Measurements from ENCODE around the gene CRYGN.

CRYGN gene

GRCh38 chr7:151429237-151429559 lies 10.7 kb downstream of the CRYGN start:
- DNase-seq (ENCODE audit: extremely low spot score, insufficient read length, low read depth) = no peak
- FAIRE-seq = no peak

GRCh38 chr7:151428378-151429236 lies 11.3 kb downstream of the CRYGN start:
- no peak for FAIRE-seq
- DNase-seq (ENCODE audit: extremely low spot score, insufficient read length, low read depth) = no peak

GRCh38 chr7:151427705-151428377 lies 12.1 kb downstream of the CRYGN start:
- FAIRE-seq = no peak
- DNase-seq (ENCODE audit: extremely low spot score, insufficient read length, low read depth) = no peak

GRCh38 chr7:151426904-151427704 lies 12.8 kb downstream of the CRYGN start:
- no peak for DNase-seq (ENCODE audit: extremely low spot score, insufficient read length, low read depth)
- no peak for FAIRE-seq

- no peak for DNase-seq (ENCODE audit: extremely low spot score, insufficient read length, low read depth)
- FAIRE-seq = no peak
These were observed 13.5 kb downstream of the CRYGN start for GRCh38 chr7:151426441-151426903.

GRCh38 chr7:151425670-151426440 lies 14.1 kb downstream of the CRYGN start:
- no peak for DNase-seq (ENCODE audit: extremely low spot score, insufficient read length, low read depth)
- no peak for FAIRE-seq

GRCh38 chr7:151424799-151425198 lies 15.1 kb downstream of the CRYGN start:
- DNase-seq (ENCODE audit: extremely low spot score, insufficient read length, low read depth) (no peak), FAIRE-seq (no peak)

- DNase-seq (ENCODE audit: extremely low spot score, insufficient read length, low read depth) = no peak
- no peak for FAIRE-seq
These were observed 16.0 kb downstream of the CRYGN start for GRCh38 chr7:151423936-151424335.

GRCh38 chr7:151423226-151423625 lies 16.7 kb downstream of the CRYGN start:
- FAIRE-seq = no peak
- DNase-seq (ENCODE audit: extremely low spot score, insufficient read length, low read depth) = no peak

GRCh38 chr7:151422212-151422611 lies 17.7 kb downstream of the CRYGN start:
- FAIRE-seq (no peak), DNase-seq (ENCODE audit: extremely low spot score, insufficient read length, low read depth) (no peak)

GRCh38 chr7:151420144-151420543 lies 19.8 kb downstream of the CRYGN start:
- FAIRE-seq = no peak
- DNase-seq (ENCODE audit: extremely low spot score, insufficient read length, low read depth) = no peak

GRCh38 chr7:151416941-151417315 lies 23.0 kb downstream of the CRYGN start:
- DNase-seq (ENCODE audit: extremely low spot score, insufficient read length, low read depth) = no peak
- no peak for FAIRE-seq

- DNase-seq (ENCODE audit: extremely low spot score, insufficient read length, low read depth) (no peak), FAIRE-seq (no peak)
These were observed 23.6 kb downstream of the CRYGN start for GRCh38 chr7:151416112-151416940.

GRCh38 chr7:151415375-151416105 lies 24.4 kb downstream of the CRYGN start:
- DNase-seq (ENCODE audit: extremely low spot score, insufficient read length, low read depth) (no peak), FAIRE-seq (no peak)

- FAIRE-seq = no peak
- DNase-seq (ENCODE audit: extremely low spot score, insufficient read length, low read depth) = no peak
These were observed 26.7 kb downstream of the CRYGN start for GRCh38 chr7:151413241-151413640.

- no peak for FAIRE-seq
- DNase-seq (ENCODE audit: extremely low spot score, insufficient read length, low read depth) = no peak
These were observed 27.6 kb downstream of the CRYGN start for GRCh38 chr7:151412318-151412717.

GRCh38 chr7:151411551-151411950 lies 28.4 kb downstream of the CRYGN start:
- FAIRE-seq (no peak), DNase-seq (ENCODE audit: extremely low spot score, insufficient read length, low read depth) (no peak)

Measured in GM18507 (cell line).